ENCODE data around the gene RBBP8NL. TPM values are rescaled to one million over a fixed set of nuclear protein-coding genes. Genes with fewer than 3 reads are reported as not detected.

The RBBP8NL gene
- total and polyA plus RNA-seq, 2 donors (not counting 3 experiments of a cell fraction or from before 2014, with no cell fraction given), result not detected

DNA sequence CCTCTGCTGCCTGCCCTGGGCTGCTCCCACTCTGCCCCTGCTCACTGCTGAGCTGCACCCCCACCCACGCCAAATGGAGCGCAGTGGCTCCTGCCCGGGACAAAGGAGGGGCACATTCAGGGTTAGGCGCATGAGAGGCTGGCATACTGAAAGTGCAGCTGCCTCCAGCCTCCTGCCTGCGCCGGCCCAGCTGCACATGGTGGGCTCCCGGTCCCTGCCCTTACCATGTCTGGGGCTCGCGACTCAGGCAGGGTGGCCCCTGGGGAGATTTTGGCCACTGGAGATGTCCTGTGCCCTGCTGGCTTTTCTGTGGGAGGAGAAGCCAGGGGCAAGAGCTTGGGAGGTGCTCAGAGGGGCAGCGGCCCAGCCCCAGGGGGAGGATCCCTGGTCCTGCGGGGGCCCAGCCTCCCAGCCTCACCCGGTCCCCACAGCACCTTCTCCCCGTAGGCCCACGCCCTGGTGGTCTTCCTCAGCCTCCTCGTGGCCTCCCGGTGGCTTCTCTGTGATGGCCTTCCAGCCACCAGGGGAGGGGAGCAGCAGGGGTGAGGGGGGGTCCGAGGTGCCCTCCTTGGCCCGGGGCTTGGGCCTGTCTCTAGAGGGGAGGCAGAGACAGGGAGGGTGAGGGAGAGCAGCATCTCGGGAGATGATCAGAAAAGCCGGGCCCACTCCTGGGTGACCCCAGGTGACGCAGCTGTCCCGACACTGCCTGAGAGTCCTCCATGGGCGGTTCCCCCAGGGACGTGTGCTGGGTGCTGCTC lies 11.8 kb downstream of the RBBP8NL start:
- Histone ChIP-seq H4K20me1 (replicated peaks; ENCODE audit: control insufficient read depth, extremely low read depth, insufficient read depth, low read length) (no peaks in the 10 kb centered on the region), H3K9ac (replicated peaks; ENCODE audit: extremely low read depth, insufficient read depth, low read length) (no peak overlapping the region), H3K4me1 (ENCODE audit: control insufficient read depth, extremely low read depth, insufficient read depth, low read length) (no peaks in the 10 kb centered on the region), H3K36me3 (ENCODE audit: control insufficient read depth in 2 of 2, extremely low read depth in 1 of 2, insufficient read depth in 2 of 2, low read length in 2 of 2) (no peaks in the 10 kb centered on the region), H3K27me3 (ENCODE audit: control insufficient read depth in 2 of 2, insufficient read depth in 2 of 2, low read length in 2 of 2) (no peaks in the 10 kb centered on the region), H3K9me3 (replicated peaks; ENCODE audit: control insufficient read depth, insufficient read depth, low read length) (no peaks in the 10 kb centered on the region), H3K27ac (ENCODE audit: insufficient read depth, low read depth, low read length) (no peak overlapping the region), H3K9me1 (replicated peaks; ENCODE audit: control insufficient read depth, extremely low read depth, insufficient read depth, low read length) (no peaks in the 10 kb centered on the region), H3K4me3 (replicated peaks in 1 of 3; ENCODE audit: insufficient read depth in 1 of 3, low read depth in 1 of 3, low read length in 3 of 3) (no peak overlapping the region), H2AFZ (ENCODE audit: low read depth, low read length) (no peak overlapping the region), H3K4me2 (ENCODE audit: insufficient read depth, low read length) (no peak overlapping the region), H3K79me2 (ENCODE audit: control insufficient read depth, insufficient read depth, low read length) (no peaks in the 10 kb centered on the region)
- CTCF ChIA-PET, result interaction anchor here (1.2 kb wide), 1 partner anchor 202 kb away, joined by 3 read pairs; no protein-coding TSS in a partner anchor
- dilution Hi-C loops (cut with MboI; ENCODE audit: extremely low pct_ligation_motif_present, low sequenced_read_pairs), result no loop called here
- TF ChIP-seq, protein P1, sequence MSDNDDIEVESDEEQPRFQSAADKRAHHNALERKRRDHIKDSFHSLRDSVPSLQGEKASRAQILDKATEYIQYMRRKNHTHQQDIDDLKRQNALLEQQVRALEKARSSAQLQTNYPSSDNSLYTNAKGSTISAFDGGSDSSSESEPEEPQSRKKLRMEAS (IDR thresholded peaks at IDR 0.05; ENCODE audit: insufficient read depth, insufficient read length), result no peak
- TF ChIP-seq GATA2 (IDR thresholded peaks at IDR 0.05; ENCODE audit: insufficient read depth, insufficient read length, low read depth, low read length) (no peak), POLR2A (IDR thresholded peaks at IDR 0.05; ENCODE audit: low read depth, low read length) (no peak), JUN (IDR thresholded peaks at IDR 0.05; ENCODE audit: borderline replicate concordance, insufficient read depth, insufficient read length, low read depth) (no peak), POLR2AphosphoS5 (IDR thresholded peaks at IDR 0.05; ENCODE audit: insufficient read depth, low read depth, low read length) (no peak), MYC (IDR thresholded peaks at IDR 0.05; ENCODE audit: low read depth, low read length) (no peak), EZH2 (IDR thresholded peaks at IDR 0.05; ENCODE audit: borderline replicate concordance, low read depth, low read length, severe bottlenecking) (no peak), CTCF (IDR thresholded peaks at IDR 0.05; ENCODE audit: extremely low read depth in 1 of 2, insufficient read depth in 1 of 2, low read depth in 1 of 2, low read length in 2 of 2) (no peak), FOS (IDR thresholded peaks at IDR 0.05; ENCODE audit: borderline replicate concordance, insufficient read depth, low read length) (no peak)
- no TSS peak for BruUV-seq (replicated peaks)
- no peak for FAIRE-seq
- intact Hi-C loops (cut with micrococcal nuclease), result no loop called here
- no peak for DNase-seq (ENCODE audit: low read depth, low spot score)
- POLR2A ChIA-PET, result no interaction called here
